Thoracic aorta (tissue), 2 donors: ENCODE results near the gene DEAF1. TPM values are rescaled to one million over a fixed set of nuclear protein-coding genes. Genes with fewer than 3 reads are reported as not detected.
A peak's percentile ranks its signal among the peaks of the same experiment; 100 is the strongest.

Source experiments
- ATAC-seq: fragments of 150-250 bp; one replicate; pipeline ENCODE4 v1.8.0; 2017; ENCODE audit warnings: low read depth; ENCODE audit not compliant: insufficient number of reproducible peaks, low FRiP score
- DNase-seq: peaks from one replicate; pipeline ENCODE4 v3.0.0-alpha.2; 2020; ENCODE audit warnings: low spot score
- H3K27ac ChIP-seq, 2 donors: fragments of 200-600 bp; sonication (generic); 1 replicate in 1 of 2; 2 replicates in 1 of 2; pipeline ENCODE4 v1.5.1; 2016; ENCODE audit warnings: mild to moderate bottlenecking in 2 of 2, moderate library complexity in 2 of 2
- H3K27me3 ChIP-seq: fragments of 200-600 bp; sonication (generic); replicated peaks from 2 replicates; pipeline ENCODE4 v1.6.0; 2016; ENCODE audit warnings: mild to moderate bottlenecking; ENCODE audit not compliant: insufficient read depth
- H3K36me3 ChIP-seq: fragments of 200-600 bp; sonication (generic); one replicate; pipeline ENCODE4 v1.5.1; 2016
- H3K4me1 ChIP-seq, 2 donors: fragments of 200-600 bp; sonication (generic); 1 replicate in 1 of 2; 2 replicates in 1 of 2; pipeline versions ENCODE4 v1.5.1 to v1.6.0; 2016; ENCODE audit warnings: low read depth in 2 of 2, mild to moderate bottlenecking in 1 of 2; ENCODE audit not compliant: control insufficient read depth in 1 of 2
- H3K4me3 ChIP-seq: fragments of 200-600 bp; sonication (generic); 2 replicates; pipeline ENCODE4 v1.5.1; 2016; ENCODE audit warnings: mild to moderate bottlenecking
- H3K9me3 ChIP-seq: fragments of 200-600 bp; sonication (generic); 2 replicates; pipeline ENCODE4 v1.5.1; 2016
- total RNA-seq, 2 donors: library from RNA; depleted of rRNA; stranded (reverse); fragments of >200 nt; gene quantifications; one replicate each; pipeline versions ENCODE4 v1.1.0 to v1.2.3, GENCODE V29; 2016
- TF ChIP-seq, protein P1 (sequence below): fragments of 200-600 bp; sonication (generic); IDR thresholded peaks from one replicate; pipeline ENCODE4 v1.5.1; 2019; ENCODE audit warnings: antibody characterized with exemption

DEAF1 gene
- total RNA-seq, 2 donors from 2014 or later: 22.1 to 67.0 TPM

DNA sequence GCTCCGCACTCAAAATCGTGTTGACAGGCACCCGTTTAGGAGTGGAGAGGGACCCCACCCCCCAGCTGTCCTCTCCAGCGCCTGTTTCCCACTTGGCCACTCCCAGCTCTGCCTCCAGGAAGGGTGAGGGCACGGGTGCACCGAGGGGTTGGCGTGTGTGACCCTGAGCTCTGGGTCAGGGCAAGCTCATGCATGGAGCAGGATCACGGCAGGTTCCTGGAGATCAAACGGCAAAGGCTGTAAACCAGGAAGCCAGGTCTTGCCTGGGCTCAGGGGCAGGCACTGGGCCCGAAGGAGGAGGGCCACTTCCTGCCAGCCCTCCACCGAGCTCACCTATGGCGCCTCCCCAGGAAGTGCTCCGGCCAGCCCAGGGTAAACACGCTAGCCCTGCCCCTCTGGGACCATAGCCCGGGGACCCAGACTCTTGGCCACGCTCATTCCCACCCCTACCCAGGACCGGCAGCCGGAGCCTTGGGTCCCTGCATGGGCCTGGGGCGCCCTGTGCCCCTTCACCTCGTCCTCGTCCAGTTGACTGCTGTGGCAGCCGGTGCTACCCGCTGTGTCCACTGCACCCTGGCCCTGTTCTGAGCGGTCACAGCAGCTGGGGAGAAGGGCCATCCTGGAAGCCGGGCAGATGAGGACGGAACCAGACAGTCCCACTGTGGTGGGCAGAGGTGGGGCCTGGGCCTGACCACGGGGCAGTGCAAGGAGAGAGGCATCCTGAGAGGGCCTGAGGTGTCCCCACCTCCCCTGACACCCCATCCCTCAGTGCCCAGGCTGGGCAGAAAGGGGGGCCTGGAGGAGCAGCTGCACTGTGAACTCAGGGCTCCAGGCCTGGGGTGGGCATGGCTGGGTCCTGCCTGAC is 10.0 kb upstream of the DEAF1 start:
- peaks cover 8% of the 10 kb centered on the region for H3K36me3 ChIP-seq
- ATAC-seq: no peak
- no peaks in the 10 kb centered on the region for H3K9me3 ChIP-seq
- TF ChIP-seq, protein P1, sequence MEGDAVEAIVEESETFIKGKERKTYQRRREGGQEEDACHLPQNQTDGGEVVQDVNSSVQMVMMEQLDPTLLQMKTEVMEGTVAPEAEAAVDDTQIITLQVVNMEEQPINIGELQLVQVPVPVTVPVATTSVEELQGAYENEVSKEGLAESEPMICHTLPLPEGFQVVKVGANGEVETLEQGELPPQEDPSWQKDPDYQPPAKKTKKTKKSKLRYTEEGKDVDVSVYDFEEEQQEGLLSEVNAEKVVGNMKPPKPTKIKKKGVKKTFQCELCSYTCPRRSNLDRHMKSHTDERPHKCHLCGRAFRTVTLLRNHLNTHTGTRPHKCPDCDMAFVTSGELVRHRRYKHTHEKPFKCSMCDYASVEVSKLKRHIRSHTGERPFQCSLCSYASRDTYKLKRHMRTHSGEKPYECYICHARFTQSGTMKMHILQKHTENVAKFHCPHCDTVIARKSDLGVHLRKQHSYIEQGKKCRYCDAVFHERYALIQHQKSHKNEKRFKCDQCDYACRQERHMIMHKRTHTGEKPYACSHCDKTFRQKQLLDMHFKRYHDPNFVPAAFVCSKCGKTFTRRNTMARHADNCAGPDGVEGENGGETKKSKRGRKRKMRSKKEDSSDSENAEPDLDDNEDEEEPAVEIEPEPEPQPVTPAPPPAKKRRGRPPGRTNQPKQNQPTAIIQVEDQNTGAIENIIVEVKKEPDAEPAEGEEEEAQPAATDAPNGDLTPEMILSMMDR: no peak
- DNase-seq: no peak
- H3K27me3 ChIP-seq: no peaks in the 10 kb centered on the region
- H3K27ac ChIP-seq: peak overlapping the region; percentile 80 to 95
- H3K4me1 ChIP-seq: peaks cover 22 to 56% of the 10 kb centered on the region in 2 donors
- peak overlapping the region; percentile 92 for H3K4me3 ChIP-seq

DNA sequence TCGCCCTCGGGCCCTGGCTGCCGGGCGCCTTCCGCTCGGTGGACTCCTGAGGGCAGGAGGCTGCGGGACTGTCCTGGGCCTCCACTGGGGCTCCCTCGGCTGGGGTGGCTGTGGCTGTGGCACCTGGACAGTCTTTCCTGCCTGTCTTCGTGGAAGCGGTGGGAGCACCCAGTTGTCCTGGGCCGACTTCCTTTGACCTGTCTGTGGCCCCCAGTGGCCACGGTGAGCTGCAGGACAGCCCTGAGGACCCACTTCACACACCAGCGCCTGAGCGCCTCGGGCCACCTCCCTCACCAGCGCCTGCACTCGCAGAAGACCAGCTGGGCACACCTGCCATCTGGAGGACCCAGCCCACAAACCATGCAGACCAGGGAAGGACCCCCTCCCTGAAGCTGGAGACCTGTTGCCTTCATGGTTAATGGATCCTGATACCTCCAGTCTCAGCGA is 9.2 kb upstream of the DEAF1 start:
- Histone ChIP-seq H3K36me3 (peaks cover 8% of the 10 kb centered on the region), H3K9me3 (no peaks in the 10 kb centered on the region), H3K4me1 (peaks cover 22 to 56% of the 10 kb centered on the region in 2 donors), H3K4me3 (no peak overlapping the region), H3K27ac (peak overlapping the region; percentile 80 to 95), H3K27me3 (no peaks in the 10 kb centered on the region)
- DNase-seq (no peak), ATAC-seq (no peak)
- TF ChIP-seq, protein P1: no peak

DNA sequence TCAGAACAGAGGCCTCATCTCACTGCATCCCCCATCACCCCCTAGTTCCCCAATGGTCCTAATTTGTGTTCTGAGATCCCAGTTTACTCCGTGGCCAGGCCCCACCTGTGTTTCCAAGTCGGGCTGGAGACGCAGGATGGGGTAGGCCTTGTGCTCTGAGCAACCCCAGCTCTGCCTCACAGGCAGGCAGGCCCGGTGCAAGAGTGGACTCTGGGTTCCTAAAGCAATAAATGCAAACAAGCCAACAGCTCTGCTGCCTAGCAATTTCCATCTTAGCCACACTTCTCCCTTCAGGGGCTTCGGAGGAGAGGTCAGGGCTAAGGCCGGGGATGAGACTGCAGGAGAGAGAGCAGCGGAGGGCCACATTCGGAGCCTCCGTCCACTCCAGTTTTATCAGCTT is 8.5 kb upstream of the DEAF1 start:
- DNase-seq (no peak), ATAC-seq (no peak)
- H3K9me3 ChIP-seq: no peaks in the 10 kb centered on the region
- H3K27ac ChIP-seq: peak overlapping the region; percentile 58 to 95
- H3K4me1 ChIP-seq: peaks cover 22 to 59% of the 10 kb centered on the region in 2 donors
- H3K4me3 ChIP-seq: no peak overlapping the region
- H3K27me3 ChIP-seq: no peaks in the 10 kb centered on the region
- TF ChIP-seq, protein P1: no peak
- peaks cover 8% of the 10 kb centered on the region for H3K36me3 ChIP-seq

DNA sequence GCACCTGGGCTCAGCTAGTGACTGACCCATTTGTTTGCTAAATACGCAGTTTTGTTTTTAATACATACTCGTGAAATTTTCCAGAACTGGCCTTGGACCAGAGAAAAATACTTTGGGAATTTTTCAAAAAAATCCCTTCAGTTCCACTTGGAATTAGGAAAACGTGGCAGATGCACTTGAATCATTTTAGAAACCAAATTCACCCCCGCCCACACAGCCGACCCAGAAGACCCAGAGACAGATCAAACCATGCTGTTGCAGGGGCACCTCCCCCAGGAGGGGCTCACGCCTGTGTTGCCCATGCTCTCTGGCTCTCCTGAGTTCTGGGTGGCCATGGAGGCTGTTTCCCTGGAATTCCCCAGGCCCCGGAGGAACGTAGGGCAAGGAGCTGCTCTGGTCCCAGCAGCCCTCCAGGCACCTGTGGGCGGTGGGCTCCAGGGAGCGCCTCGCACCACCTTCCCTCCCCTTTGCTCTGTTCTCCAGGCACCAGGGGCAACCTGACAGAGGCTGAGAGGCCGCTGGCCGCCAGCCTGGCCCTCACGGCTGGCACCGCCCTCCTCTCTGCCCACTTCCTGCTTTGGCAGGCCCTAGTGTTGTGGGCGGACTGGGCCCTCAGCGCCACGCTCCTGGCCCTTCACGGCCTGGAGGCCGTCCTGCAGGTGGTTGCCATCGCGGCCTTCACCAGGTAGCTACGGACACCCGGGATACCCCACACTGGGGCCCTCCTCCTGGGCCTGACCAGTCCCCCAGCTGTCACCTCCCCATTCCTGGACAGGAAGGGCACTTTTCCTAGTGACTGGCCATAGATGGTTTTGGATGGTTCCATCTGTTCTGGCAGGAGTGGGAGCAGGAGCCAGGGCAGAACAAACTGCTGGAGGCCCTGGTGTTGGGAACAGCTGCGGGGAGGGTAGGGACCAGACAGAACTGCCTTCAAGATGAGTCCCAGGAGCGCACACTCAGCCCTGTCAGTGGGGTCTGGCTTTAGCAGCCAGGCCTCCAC is 7.7 kb upstream of the DEAF1 start:
- ATAC-seq (no peak), DNase-seq (no peak)
- TF ChIP-seq, protein P1: no peak
- peaks cover 8% of the 10 kb centered on the region for H3K36me3 ChIP-seq
- no peaks in the 10 kb centered on the region for H3K27me3 ChIP-seq
- no peaks in the 10 kb centered on the region for H3K9me3 ChIP-seq
- H3K4me3 ChIP-seq: peak overlapping the region; percentile 37
- H3K27ac ChIP-seq: peak overlapping the region; percentile 58 to 95
- H3K4me1 ChIP-seq: peaks cover 26 to 62% of the 10 kb centered on the region in 2 donors
